ENCODE data around the gene PDE1A.

DNA sequence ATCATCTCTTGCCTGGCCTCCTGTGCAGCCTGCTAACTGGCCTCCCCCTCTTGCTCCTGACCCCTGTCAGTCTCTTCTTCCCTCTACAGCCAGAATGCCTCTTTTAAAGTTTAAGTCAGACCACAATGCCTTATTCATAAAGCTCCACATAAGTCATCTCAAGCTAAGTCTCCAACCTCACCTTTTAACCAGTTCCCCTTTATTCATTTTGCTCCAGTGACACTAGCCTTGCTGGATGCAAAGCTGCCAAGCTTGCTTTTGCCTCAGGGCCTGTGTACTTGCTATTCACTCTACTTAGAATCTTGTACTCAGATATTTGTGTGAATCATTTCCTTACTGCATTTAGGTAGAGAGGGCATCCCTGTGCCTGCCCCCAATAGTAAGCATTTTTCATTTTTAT lies 180.9 kb downstream of the PDE1A start:
- TF ChIP-seq, protein P1, sequence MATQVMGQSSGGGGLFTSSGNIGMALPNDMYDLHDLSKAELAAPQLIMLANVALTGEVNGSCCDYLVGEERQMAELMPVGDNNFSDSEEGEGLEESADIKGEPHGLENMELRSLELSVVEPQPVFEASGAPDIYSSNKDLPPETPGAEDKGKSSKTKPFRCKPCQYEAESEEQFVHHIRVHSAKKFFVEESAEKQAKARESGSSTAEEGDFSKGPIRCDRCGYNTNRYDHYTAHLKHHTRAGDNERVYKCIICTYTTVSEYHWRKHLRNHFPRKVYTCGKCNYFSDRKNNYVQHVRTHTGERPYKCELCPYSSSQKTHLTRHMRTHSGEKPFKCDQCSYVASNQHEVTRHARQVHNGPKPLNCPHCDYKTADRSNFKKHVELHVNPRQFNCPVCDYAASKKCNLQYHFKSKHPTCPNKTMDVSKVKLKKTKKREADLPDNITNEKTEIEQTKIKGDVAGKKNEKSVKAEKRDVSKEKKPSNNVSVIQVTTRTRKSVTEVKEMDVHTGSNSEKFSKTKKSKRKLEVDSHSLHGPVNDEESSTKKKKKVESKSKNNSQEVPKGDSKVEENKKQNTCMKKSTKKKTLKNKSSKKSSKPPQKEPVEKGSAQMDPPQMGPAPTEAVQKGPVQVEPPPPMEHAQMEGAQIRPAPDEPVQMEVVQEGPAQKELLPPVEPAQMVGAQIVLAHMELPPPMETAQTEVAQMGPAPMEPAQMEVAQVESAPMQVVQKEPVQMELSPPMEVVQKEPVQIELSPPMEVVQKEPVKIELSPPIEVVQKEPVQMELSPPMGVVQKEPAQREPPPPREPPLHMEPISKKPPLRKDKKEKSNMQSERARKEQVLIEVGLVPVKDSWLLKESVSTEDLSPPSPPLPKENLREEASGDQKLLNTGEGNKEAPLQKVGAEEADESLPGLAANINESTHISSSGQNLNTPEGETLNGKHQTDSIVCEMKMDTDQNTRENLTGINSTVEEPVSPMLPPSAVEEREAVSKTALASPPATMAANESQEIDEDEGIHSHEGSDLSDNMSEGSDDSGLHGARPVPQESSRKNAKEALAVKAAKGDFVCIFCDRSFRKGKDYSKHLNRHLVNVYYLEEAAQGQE (IDR thresholded peaks at IDR 0.05; ENCODE audit: insufficient read depth in 1 of 2, low read depth in 2 of 2, low read length in 2 of 2): no peak
- no peak for TF ChIP-seq POLR2AphosphoS5 (IDR thresholded peaks at IDR 0.05; ENCODE audit: low read depth, low read length)
